Left colon (tissue), 2 donors: Measurements from ENCODE around the gene AFDN. TPM values are rescaled to one million over a fixed set of nuclear protein-coding genes. Genes with fewer than 3 reads are reported as not detected.

ENCODE experiments used
- ATAC-seq: fragments of 200-7000 bp; cut with Tn5 transposase; one replicate; pipeline ENCODE4 v1.9.1; 2020; ENCODE audit warnings: mild to moderate bottlenecking, moderate library complexity
- DNase-seq, 2 donors: peaks; one replicate each; pipeline ENCODE4 v3.0.0-alpha.2; 2020
- intact Hi-C, 2 donors: fragments of 100-400 bp; cut with DNase I in 1 of 2; cut with micrococcal nuclease in 1 of 2; formaldehyde crosslinking; loops; one replicate each; pipeline versions ENCODE4 v1.11.2 to v1.14.0; 2022; cut with DNase I, micrococcal nuclease
- total RNA-seq, 2 donors: library from RNA; stranded (reverse); fragmentation: NEBNext Ultra II Directional; extraction: Animal tissue kit (Norgen Biotek cat#: 25700); gene quantifications; one replicate each; pipeline ENCODE4 v1.2.1, GENCODE V29; 2021
- donor health status: DM: no; HTN: no; CAD: no.
- donor health status: DM: yes; HTN: yes; CAD: no.

AFDN gene
- total RNA-seq, 2 donors from 2014 or later: 194 to 228 TPM

- intact Hi-C loops: no loop called here
- DNase-seq: no peak
Observed at GRCh38 chr6:168021581-168021980, 194.9 kb downstream of the AFDN start.

More at GRCh38 chr6:168021581-168021980, 194.9 kb downstream of the AFDN start:
- no peak for ATAC-seq

Other genes starting within 250 kb of the AFDN start
- gene KIF25, start 170.8 kb downstream of the AFDN start, total RNA-seq: under 1 TPM; 0.22 to 0.27 TPM